Small intestine (tissue), 7 donors: ENCODE data around the gene CFAP65. TPM values are rescaled to one million over a fixed set of nuclear protein-coding genes. Genes with fewer than 3 reads are reported as not detected.
A peak's percentile ranks its signal among the peaks of the same experiment; 100 is the strongest.

Source experiments
- DNase-seq, 2 donors: peaks; one replicate each; pipeline versions ENCODE4 v3.0.0 to v3.0.0-alpha.2; 2013
- FAIRE-seq: peaks from 2 replicates; lab custom pipeline; 2012; peaks lifted over from hg19 to GRCh38; lab: Jason Lieb, UNC
- H3K27ac ChIP-seq, 3 donors: one replicate each; pipeline ENCODE4 v1.5.1; 2013; ENCODE audit warnings: low read length in 2 of 3, mild to moderate bottlenecking in 2 of 3, control low read depth in 1 of 3, inconsistent platforms in 1 of 3, low read depth in 1 of 3, moderate library complexity in 1 of 3
- H3K27me3 ChIP-seq, 3 donors: one replicate each; pipeline ENCODE4 v1.6.1; 2013; ENCODE audit warnings: low read length in 3 of 3, inconsistent platforms in 1 of 3; ENCODE audit not compliant: control insufficient read depth in 3 of 3, insufficient read depth in 3 of 3
- H3K36me3 ChIP-seq, 3 donors: one replicate each; pipeline ENCODE4 v1.6.1; 2013; ENCODE audit warnings: low read length in 3 of 3, inconsistent platforms in 1 of 3, low read depth in 1 of 3, mild to moderate bottlenecking in 1 of 3, moderate library complexity in 1 of 3; ENCODE audit not compliant: control insufficient read depth in 3 of 3, insufficient read depth in 2 of 3
- H3K4me1 ChIP-seq, 3 donors: one replicate each; pipeline ENCODE4 v1.6.1; 2013; ENCODE audit warnings: low read length in 2 of 3, inconsistent platforms in 1 of 3, low read depth in 1 of 3, mild to moderate bottlenecking in 1 of 3, moderate library complexity in 1 of 3; ENCODE audit not compliant: control insufficient read depth in 3 of 3, insufficient read depth in 2 of 3
- H3K4me3 ChIP-seq, 3 donors: one replicate each; pipeline ENCODE4 v1.5.1; 2013; ENCODE audit warnings: low read length in 3 of 3, control low read depth in 1 of 3, inconsistent platforms in 1 of 3, low read depth in 1 of 3, mild to moderate bottlenecking in 1 of 3, moderate library complexity in 1 of 3
- H3K9me3 ChIP-seq, 2 donors: one replicate each; pipeline ENCODE4 v1.6.1; 2013; ENCODE audit warnings: low read depth in 1 of 2, low read length in 1 of 2; ENCODE audit not compliant: control insufficient read depth in 2 of 2, insufficient read depth in 1 of 2
- WGBS, 3 donors: extraction: QIAGEN DNeasy Blood & Tissue Kit; methylation state at CpG; one replicate each; pipeline ENCODE4 v1.1.7; 2013; 5-methylcytosine and 5-hydroxymethylcytosine counted together
- polyA plus RNA-seq, 4 donors: library from polyadenylated mRNA; stranded (reverse) in 3 of 4; unstranded in 1 of 4; fragments of 200-250 nt in 3 of 4; fragments of 120-200 nt in 1 of 4; gene quantifications; one replicate each; pipeline versions ENCODE4 v1.2.1 to v1.2.3, GENCODE V29; 2013
- donor health status: healthy with polysubstance abuse.
- donor health status: control.
- donor health status: control.
- donor health status: Bipolar disorder and iron deficiency.
- donor health status: healthy.

Gene CFAP65
- polyA plus RNA-seq, 4 donors, result 0.06 to 4.3 (median 1.1) TPM; not detected in 1

GRCh38 chr2:219018726-219019125 lies 22.6 kb downstream of the CFAP65 start:
- FAIRE-seq, result no peak
- WGBS, 3 donors, result 86 to 89% (median 89%) methylated on average over 9 to 10 of the region's 10 CpGs
- peaks cover 0 to 7% (median 1%) of the 10 kb centered on the region in 3 donors for H3K27me3 ChIP-seq
- no peaks in the 10 kb centered on the region for H3K36me3 ChIP-seq
- H3K9me3 ChIP-seq, result no peaks in the 10 kb centered on the region
- no peak overlapping the region for H3K4me3 ChIP-seq
- no peaks in the 10 kb centered on the region for H3K4me1 ChIP-seq
- H3K27ac ChIP-seq, result no peak overlapping the region
- no peak for DNase-seq

DNA sequence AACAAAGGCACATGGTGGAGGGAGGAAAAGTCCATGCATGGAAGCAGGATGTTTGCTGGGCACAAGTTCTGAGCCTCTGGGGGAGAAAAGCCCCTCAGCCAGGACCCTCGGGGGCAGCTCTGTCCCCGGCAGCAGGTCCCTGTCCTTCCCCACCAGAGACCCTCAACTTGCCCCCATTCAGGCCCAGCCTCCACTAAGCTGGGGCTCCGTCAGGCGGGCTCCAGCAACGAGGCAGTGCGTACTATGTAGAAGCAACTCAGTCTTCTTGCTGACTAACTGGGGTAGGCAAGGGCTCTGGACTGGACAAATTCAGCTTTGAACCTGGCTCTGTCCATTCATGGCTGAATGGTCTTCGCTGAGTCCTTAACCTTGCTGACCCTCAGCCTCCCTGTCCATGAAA lies 23.0 kb downstream of the CFAP65 start:
- Histone ChIP-seq H3K36me3 (no peaks in the 10 kb centered on the region), H3K9me3 (no peaks in the 10 kb centered on the region), H3K27ac (no peak overlapping the region), H3K27me3 (peaks cover 0 to 8% (median 2%) of the 10 kb centered on the region in 3 donors), H3K4me3 (no peak overlapping the region), H3K4me1 (no peaks in the 10 kb centered on the region)
- FAIRE-seq, result no peak
- no peak for DNase-seq
- 76 to 82% (median 79%) methylated on average over 7 of the region's 7 CpGs for WGBS, 3 donors

DNA sequence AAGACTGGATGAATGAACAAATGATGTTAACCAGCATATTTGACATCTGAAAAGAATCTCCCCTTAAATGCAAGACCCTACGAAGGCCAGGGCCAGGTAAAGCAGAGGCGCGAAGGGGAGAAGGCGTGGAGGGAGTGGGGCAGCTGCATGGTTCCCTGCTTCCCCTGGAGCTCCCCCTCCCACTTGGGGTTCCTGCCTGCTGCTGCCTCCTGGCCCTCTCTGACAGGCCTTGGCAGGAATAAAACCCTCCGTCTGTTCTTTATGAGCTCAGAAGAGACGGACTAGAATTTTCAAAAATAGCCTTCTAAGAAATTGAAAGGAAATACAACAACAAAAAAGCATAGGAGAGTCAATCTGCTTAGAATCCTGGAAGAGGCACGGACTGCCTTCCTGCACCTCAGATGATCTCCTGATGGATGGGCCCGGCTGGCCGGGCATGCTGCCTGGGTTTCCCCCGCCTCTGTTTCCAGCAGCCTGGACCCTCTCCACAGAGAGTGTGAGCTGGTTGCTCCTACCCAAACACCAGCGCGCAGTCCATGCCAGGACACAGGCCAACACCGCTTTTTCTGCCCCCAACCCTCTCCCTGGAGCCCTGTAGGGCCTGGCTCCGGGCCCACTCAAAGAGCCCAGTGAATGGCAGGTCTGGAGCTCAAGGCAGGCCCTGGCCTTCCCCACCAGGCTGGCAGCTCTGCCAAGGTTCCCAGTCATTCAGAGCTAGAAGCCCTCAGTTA lies 23.9 kb downstream of the CFAP65 start:
- FAIRE-seq, result no peak

GRCh38 chr2:219016721-219017120 lies 24.6 kb downstream of the CFAP65 start:
- FAIRE-seq, result no peak
- no peak overlapping the region for H3K27ac ChIP-seq
- H3K36me3 ChIP-seq, result no peaks in the 10 kb centered on the region
- H3K9me3 ChIP-seq, result no peaks in the 10 kb centered on the region
- DNase-seq, result no peak
- WGBS, 3 donors, result 89 to 96% (median 91%) methylated on average over 11 of the region's 11 CpGs
- no peak overlapping the region for H3K4me3 ChIP-seq
- H3K4me1 ChIP-seq, result no peaks in the 10 kb centered on the region
- H3K27me3 ChIP-seq, result peaks cover 0 to 12% (median 6%) of the 10 kb centered on the region in 3 donors

More for the DNA sequence above, 23.9 kb downstream of the CFAP65 start:
- no peaks in the 10 kb centered on the region for H3K9me3 ChIP-seq
- no peak overlapping the region for H3K27ac ChIP-seq
- 72 to 88% (median 83%) methylated on average over 14 of the region's 14 CpGs for WGBS, 3 donors
- H3K4me1 ChIP-seq, result no peaks in the 10 kb centered on the region
- no peak overlapping the region for H3K4me3 ChIP-seq
- H3K27me3 ChIP-seq, result peaks cover 0 to 12% (median 6%) of the 10 kb centered on the region in 3 donors
- no peak for DNase-seq
- no peaks in the 10 kb centered on the region for H3K36me3 ChIP-seq

- Histone ChIP-seq H3K36me3 (no peaks in the 10 kb centered on the region), H3K27ac (no peak overlapping the region), H3K9me3 (no peaks in the 10 kb centered on the region), H3K4me3 (no peak overlapping the region), H3K27me3 (peaks cover 0 to 15% (median 8%) of the 10 kb centered on the region in 3 donors), H3K4me1 (no peaks in the 10 kb centered on the region)
- WGBS, 3 donors, result 81 to 91% (median 85%) methylated on average over 5 of the region's 5 CpGs
- no peak for DNase-seq
- no peak for FAIRE-seq
Observed at GRCh38 chr2:219010873-219011272, 30.4 kb downstream of the CFAP65 start.

- WGBS, 3 donors, result 19 to 33% (median 28%) methylated on average over 6 of the region's 6 CpGs
- Histone ChIP-seq H3K4me3 (no peak overlapping the region), H3K4me1 (no peaks in the 10 kb centered on the region), H3K9me3 (no peaks in the 10 kb centered on the region), H3K27ac (no peak overlapping the region), H3K36me3 (no peaks in the 10 kb centered on the region), H3K27me3 (peaks cover 0 to 21% (median 13%) of the 10 kb centered on the region in 3 donors)
- DNase-seq (peak; percentile 59 to 61), FAIRE-seq (no peak)
Observed at GRCh38 chr2:219010162-219010756, 31.1 kb downstream of the CFAP65 start.

DNA sequence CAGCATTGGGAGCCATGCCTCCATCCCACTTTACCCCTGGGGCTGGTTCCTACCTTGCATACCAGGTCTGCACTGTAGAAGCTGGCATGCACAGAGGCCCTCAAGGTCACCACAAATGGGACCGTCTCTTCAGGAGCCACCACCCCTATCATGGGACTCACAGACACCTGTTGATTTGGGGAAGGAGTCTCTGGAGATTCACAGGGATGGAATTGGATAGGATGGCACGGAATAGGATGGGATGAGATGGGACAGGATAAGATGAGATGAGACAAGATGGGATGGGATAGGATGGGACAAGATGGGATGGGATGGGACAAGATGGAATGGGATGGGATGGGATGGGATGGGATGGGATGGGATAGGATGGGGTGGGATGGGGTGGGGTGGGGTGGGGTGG lies 32.0 kb downstream of the CFAP65 start:
- FAIRE-seq, result no peak
- H3K4me1 ChIP-seq, result no peaks in the 10 kb centered on the region
- H3K9me3 ChIP-seq, result no peaks in the 10 kb centered on the region
- peaks cover 0 to 24% (median 20%) of the 10 kb centered on the region in 3 donors for H3K27me3 ChIP-seq
- no peak overlapping the region for H3K27ac ChIP-seq
- WGBS, 3 donors, result 67 to 87% (median 78%) methylated on average over 2 of the region's 2 CpGs
- H3K36me3 ChIP-seq, result no peaks in the 10 kb centered on the region
- no peak for DNase-seq
- H3K4me3 ChIP-seq, result no peak overlapping the region

DNA sequence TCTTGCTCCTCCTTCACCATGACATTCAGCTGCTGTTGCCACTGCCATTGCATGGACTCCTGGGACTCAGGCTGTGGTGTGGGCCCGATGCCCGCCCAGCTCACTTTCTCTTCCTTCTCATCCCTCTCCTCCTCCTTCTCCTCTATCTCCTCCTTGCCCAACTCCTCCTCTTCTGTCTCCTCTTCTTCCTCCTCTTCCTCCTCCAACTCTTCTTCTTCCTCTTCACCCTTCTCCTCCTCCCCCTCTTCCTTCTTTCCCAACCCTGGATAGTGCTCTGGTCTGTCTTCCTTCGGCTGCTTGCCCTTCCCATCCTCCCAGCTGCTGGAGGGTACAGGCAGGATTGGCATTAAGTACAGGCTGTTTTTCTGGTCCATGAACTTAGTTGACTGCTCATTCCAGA lies 37.3 kb downstream of the CFAP65 start:
- FAIRE-seq (no peak), DNase-seq (no peak)
- Histone ChIP-seq H3K27ac (no peak overlapping the region), H3K4me3 (no peak overlapping the region), H3K27me3 (peaks cover 0 to 66% (median 51%) of the 10 kb centered on the region in 3 donors), H3K4me1 (peaks cover 0 to 15% (median 4%) of the 10 kb centered on the region in 3 donors), H3K9me3 (no peaks in the 10 kb centered on the region), H3K36me3 (no peaks in the 10 kb centered on the region)
- 86 to 87% (median 86%) methylated on average over 3 of the region's 3 CpGs for WGBS, 3 donors
